HepG2 (cell line): Measurements from ENCODE around the gene DDX19B. TPM values are rescaled to one million over a fixed set of nuclear protein-coding genes. Genes with fewer than 3 reads are reported as not detected.

Experiments
- ARNT2 ChIP-seq: sonication (generic); formaldehyde crosslinking; IDR thresholded peaks from 2 replicates; pipeline ENCODE4 v1.8.0; 2022; ENCODE audit warnings: mild to moderate bottlenecking, low read depth, missing genetic modification reagents, moderate library complexity
- ATF4 ChIP-seq, 2 experiments: fragments of 450-650 bp in 1 of 2; sonication (generic) in 1 of 2; formaldehyde crosslinking; IDR thresholded peaks; 2 replicates each; pipeline versions ENCODE4 v1.5.0 to v1.8.0; 2020 to 2022; ENCODE audit warnings: mild to moderate bottlenecking in 1 of 2, missing genetic modification reagents in 1 of 2
- ATF6 ChIP-seq: sonication (generic); formaldehyde crosslinking; conservative IDR thresholded peaks from 2 replicates; pipeline ENCODE4 v1.4.0; 2020; ENCODE audit warnings: missing genetic modification reagents
- BCL3 ChIP-seq: sonication (generic); formaldehyde crosslinking; IDR thresholded peaks from 2 replicates; pipeline ENCODE4 v1.5.1; 2020; ENCODE audit warnings: mild to moderate bottlenecking, missing genetic modification reagents, moderate library complexity
- GPBP1L1 ChIP-seq: sonication (generic); formaldehyde crosslinking; IDR thresholded peaks from 2 replicates; pipeline ENCODE4 v1.5.0; 2020; ENCODE audit warnings: mild to moderate bottlenecking, missing genetic modification reagents
- JUN ChIP-seq: sonication (generic); formaldehyde crosslinking; IDR thresholded peaks from 2 replicates; pipeline ENCODE4 v1.4.0; 2020; ENCODE audit warnings: mild to moderate bottlenecking, missing genetic modification reagents
- MAFF ChIP-seq: IDR thresholded peaks from 2 replicates; pipeline ENCODE4 v1.6.1; 2011; ENCODE audit warnings: low read depth, low read length, improper control_type of control experiment
- SMARCC2 ChIP-seq: fragments of 450-650 bp; IDR thresholded peaks from 2 replicates; pipeline ENCODE4 v1.6.1; 2017; ENCODE audit warnings: antibody characterized with exemption, mild to moderate bottlenecking
- SP4 ChIP-seq: sonication (generic); formaldehyde crosslinking; IDR thresholded peaks from 2 replicates; pipeline ENCODE4 v1.8.1; 2023; ENCODE audit warnings: mild to moderate bottlenecking, missing genetic modification reagents
- TBL1XR1 ChIP-seq: fragments of 150-350 bp; IDR thresholded peaks from 2 replicates; pipeline ENCODE4 v1.6.1; 2014; ENCODE audit warnings: borderline replicate concordance, low read length; ENCODE audit not compliant: partially characterized antibody
- ZBTB1 ChIP-seq: sonication (generic); formaldehyde crosslinking; IDR thresholded peaks from 2 replicates; pipeline ENCODE4 v1.4.0; 2020; ENCODE audit warnings: missing genetic modification reagents, borderline replicate concordance
- ZBTB21 ChIP-seq: sonication (generic); formaldehyde crosslinking; IDR thresholded peaks from 2 replicates; pipeline ENCODE4 v1.4.0; 2020; ENCODE audit warnings: missing genetic modification reagents
- ZBTB38 ChIP-seq: sonication (generic); formaldehyde crosslinking; IDR thresholded peaks from 2 replicates; pipeline ENCODE4 v1.5.1; 2020; ENCODE audit warnings: mild to moderate bottlenecking, missing genetic modification reagents
- ZEB1 ChIP-seq: IDR thresholded peaks from 2 replicates; pipeline ENCODE4 v1.6.1; 2012; ENCODE audit warnings: mild to moderate bottlenecking, low read depth, inconsistent platforms; ENCODE audit not compliant: insufficient replicate concordance
- ZNF230 ChIP-seq: sonication (generic); formaldehyde crosslinking; IDR thresholded peaks from 2 replicates; pipeline ENCODE4 v1.4.0; 2020; ENCODE audit warnings: mild to moderate bottlenecking, missing genetic modification reagents
- ZNF589 ChIP-seq: sonication (generic); formaldehyde crosslinking; conservative IDR thresholded peaks from 2 replicates; pipeline ENCODE4 v1.8.0; 2022; ENCODE audit warnings: mild to moderate bottlenecking, moderate library complexity, missing genetic modification reagents
- ZNF776 ChIP-seq: sonication (generic); formaldehyde crosslinking; IDR thresholded peaks from 2 replicates; pipeline ENCODE4 v1.4.0; 2020; ENCODE audit warnings: mild to moderate bottlenecking, missing genetic modification reagents
- ZSCAN25 ChIP-seq: sonication (generic); formaldehyde crosslinking; IDR thresholded peaks from 2 replicates; pipeline ENCODE4 v1.8.0; 2022; ENCODE audit warnings: mild to moderate bottlenecking, missing genetic modification reagents
- polyA plus RNA-seq, 8 experiments: library from polyadenylated mRNA; depleted of rRNA in 3 of 8; stranded (reverse) in 7 of 8; unstranded in 1 of 8; fragments of >200 nt; fragmentation: Illumina TruSeq in 4 of 8; extraction: Trizol in 4 of 8; gene quantifications; 2 replicates each; pipeline versions ENCODE4 v1.2.1 to v1.2.3, GENCODE V29; 2011 to 2016; ENCODE audit warnings: low read depth in 4 of 8, missing spikeins in 1 of 8, mixed read lengths in 1 of 8; ENCODE audit not compliant: insufficient read depth in 1 of 8
- total RNA-seq, 5 experiments: library from RNA; depleted of rRNA; stranded (reverse); fragments of >200 nt; fragmentation: Illumina TruSeq; extraction: Trizol; gene quantifications; 2 replicates each; pipeline ENCODE4 v1.2.3, GENCODE V29; 2016; ENCODE audit warnings: low read depth in 1 of 5
- TF ChIP-seq, protein P1 (sequence below): sonication (generic); formaldehyde crosslinking; IDR thresholded peaks from 2 replicates; pipeline ENCODE4 v1.4.0; 2020; ENCODE audit warnings: missing genetic modification reagents, mild to moderate bottlenecking, borderline replicate concordance
- TF ChIP-seq, protein P2 (sequence below): sonication (generic); formaldehyde crosslinking; IDR thresholded peaks from 2 replicates; pipeline ENCODE4 v1.4.0; 2020; ENCODE audit warnings: missing genetic modification reagents

DDX19B gene
- total and polyA plus RNA-seq, 2 of the 13 experiments (the other 11 are each of a cell fraction or from before 2014, with no cell fraction given) = 36.2 to 40.0 TPM

- TF ChIP-seq, protein P1, sequence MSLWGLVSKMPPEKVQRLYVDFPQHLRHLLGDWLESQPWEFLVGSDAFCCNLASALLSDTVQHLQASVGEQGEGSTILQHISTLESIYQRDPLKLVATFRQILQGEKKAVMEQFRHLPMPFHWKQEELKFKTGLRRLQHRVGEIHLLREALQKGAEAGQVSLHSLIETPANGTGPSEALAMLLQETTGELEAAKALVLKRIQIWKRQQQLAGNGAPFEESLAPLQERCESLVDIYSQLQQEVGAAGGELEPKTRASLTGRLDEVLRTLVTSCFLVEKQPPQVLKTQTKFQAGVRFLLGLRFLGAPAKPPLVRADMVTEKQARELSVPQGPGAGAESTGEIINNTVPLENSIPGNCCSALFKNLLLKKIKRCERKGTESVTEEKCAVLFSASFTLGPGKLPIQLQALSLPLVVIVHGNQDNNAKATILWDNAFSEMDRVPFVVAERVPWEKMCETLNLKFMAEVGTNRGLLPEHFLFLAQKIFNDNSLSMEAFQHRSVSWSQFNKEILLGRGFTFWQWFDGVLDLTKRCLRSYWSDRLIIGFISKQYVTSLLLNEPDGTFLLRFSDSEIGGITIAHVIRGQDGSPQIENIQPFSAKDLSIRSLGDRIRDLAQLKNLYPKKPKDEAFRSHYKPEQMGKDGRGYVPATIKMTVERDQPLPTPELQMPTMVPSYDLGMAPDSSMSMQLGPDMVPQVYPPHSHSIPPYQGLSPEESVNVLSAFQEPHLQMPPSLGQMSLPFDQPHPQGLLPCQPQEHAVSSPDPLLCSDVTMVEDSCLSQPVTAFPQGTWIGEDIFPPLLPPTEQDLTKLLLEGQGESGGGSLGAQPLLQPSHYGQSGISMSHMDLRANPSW (CRISPR knock-in tag) = no peak
- TF ChIP-seq ARNT2 (CRISPR knock-in tag) = 0 out of 2 replicates have a peak, but pooled peaks have one; percentile 70
- no peak for TF ChIP-seq ZNF589 (CRISPR knock-in tag)
- TF ChIP-seq, protein P2, sequence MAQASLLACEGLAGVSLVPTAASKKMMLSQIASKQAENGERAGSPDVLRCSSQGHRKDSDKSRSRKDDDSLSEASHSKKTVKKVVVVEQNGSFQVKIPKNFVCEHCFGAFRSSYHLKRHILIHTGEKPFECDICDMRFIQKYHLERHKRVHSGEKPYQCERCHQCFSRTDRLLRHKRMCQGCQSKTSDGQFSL (CRISPR knock-in tag) = no peak
- TF ChIP-seq MAFF = no peak
- no peak for TF ChIP-seq ATF4 (CRISPR knock-in tag; IDR thresholded peaks at IDR 0.05)
- peak; percentile 30 for TF ChIP-seq BCL3 (CRISPR knock-in tag)
- TF ChIP-seq GPBP1L1 = no peak
- TF ChIP-seq ZBTB1 (CRISPR knock-in tag) = no peak
- peak; percentile 87; the same call in 1 of the 2 replicates for TF ChIP-seq ZNF776 (CRISPR knock-in tag)
- TF ChIP-seq JUN (CRISPR knock-in tag) = no peak
- TF ChIP-seq ZBTB21 (CRISPR knock-in tag) = no peak
- TF ChIP-seq TBL1XR1 = no peak
- TF ChIP-seq ZSCAN25 (CRISPR knock-in tag) = no peak; the same call in none of the 2 replicates
- no peak for TF ChIP-seq SP4 (CRISPR knock-in tag)
- peak; percentile 69 for TF ChIP-seq ZBTB38
- TF ChIP-seq ZNF230 = peak; percentile 28; the same call in 1 of the 2 replicates
- no peak for TF ChIP-seq ATF6 (CRISPR knock-in tag)
- no peak for TF ChIP-seq SMARCC2
- no peak for TF ChIP-seq ZEB1
Measured at GRCh38 chr16:70250748-70251628, 48.0 kb upstream of the DDX19B start (continued).
